ENCODE results near the gene PKDREJ. TPM values are rescaled to one million over a fixed set of nuclear protein-coding genes. Genes with fewer than 3 reads are reported as not detected.

PKDREJ gene
- total RNA-seq, 1 experiment from 2014 or later = 0.02 TPM

GRCh38 chr22:46262449-46263215 lies 511 bp downstream of the PKDREJ start:
- H3K4me1 ChIP-seq = no peaks in the 10 kb centered on the region
- H3K36me3 ChIP-seq = no peaks in the 10 kb centered on the region
- no peak for DNase-seq

GRCh38 chr22:46260038-46260437 lies 3.1 kb downstream of the PKDREJ start:
- Histone ChIP-seq H3K4me1 (peaks cover 18% of the 10 kb centered on the region), H3K9me3 (replicated peaks) (0 out of 2 replicates have a peak, but pooled peaks cover 5% of the 10 kb centered on the region), H3K4me3 (no peak overlapping the region), H3K36me3 (no peaks in the 10 kb centered on the region), H3K27me3 (no peaks in the 10 kb centered on the region), H3K27ac (no peak overlapping the region)
- no peak for DNase-seq

More at GRCh38 chr22:46262449-46263215, 511 bp downstream of the PKDREJ start:
- peaks cover 9% of the 10 kb centered on the region for H3K9me3 ChIP-seq (replicated peaks)
- no peaks in the 10 kb centered on the region for H3K27me3 ChIP-seq
- H3K27ac ChIP-seq = no peak overlapping the region
- H3K4me3 ChIP-seq = no peak overlapping the region

GRCh38 chr22:46259374-46259773 lies 3.8 kb downstream of the PKDREJ start:
- Histone ChIP-seq H3K27me3 (no peaks in the 10 kb centered on the region), H3K9me3 (replicated peaks) (0 out of 2 replicates have a peak, but pooled peaks cover 5% of the 10 kb centered on the region), H3K36me3 (no peaks in the 10 kb centered on the region), H3K4me3 (no peak overlapping the region), H3K27ac (no peak overlapping the region), H3K4me1 (peaks cover 24% of the 10 kb centered on the region)
- no peak for DNase-seq

GRCh38 chr22:46256358-46256958 lies 6.7 kb downstream of the PKDREJ start:
- H3K27me3 ChIP-seq = no peaks in the 10 kb centered on the region
- H3K4me3 ChIP-seq = no peak overlapping the region
- 0 out of 2 replicates have a peak, but pooled peaks cover 5% of the 10 kb centered on the region for H3K9me3 ChIP-seq (replicated peaks)
- H3K27ac ChIP-seq = no peak overlapping the region
- H3K36me3 ChIP-seq = no peaks in the 10 kb centered on the region
- peaks cover 35% of the 10 kb centered on the region for H3K4me1 ChIP-seq
- peak; percentile 48 to 70 for DNase-seq

GRCh38 chr22:46251816-46252380 lies 11.2 kb downstream of the PKDREJ start:
- H3K4me3 ChIP-seq = no peak overlapping the region
- no peak for DNase-seq
- H3K36me3 ChIP-seq = no peaks in the 10 kb centered on the region

GRCh38 chr22:46251266-46251665 lies 11.9 kb downstream of the PKDREJ start:
- H3K4me3 ChIP-seq = peak overlapping the region; percentile 87
- no peaks in the 10 kb centered on the region for H3K36me3 ChIP-seq
- peaks cover 33% of the 10 kb centered on the region for H3K4me1 ChIP-seq
- DNase-seq = no peak
- 0 out of 2 replicates have a peak, but pooled peaks cover 3% of the 10 kb centered on the region for H3K9me3 ChIP-seq (replicated peaks)
- H3K27ac ChIP-seq = no peak overlapping the region
- no peaks in the 10 kb centered on the region for H3K27me3 ChIP-seq

More at GRCh38 chr22:46251816-46252380, 11.2 kb downstream of the PKDREJ start:
- Histone ChIP-seq H3K9me3 (replicated peaks) (0 out of 2 replicates have a peak, but pooled peaks cover 3% of the 10 kb centered on the region), H3K27me3 (no peaks in the 10 kb centered on the region), H3K4me1 (peaks cover 38% of the 10 kb centered on the region), H3K27ac (no peak overlapping the region)

GRCh38 chr22:46250783-46251125 lies 12.4 kb downstream of the PKDREJ start:
- peaks cover 28% of the 10 kb centered on the region for H3K4me1 ChIP-seq
- no peaks in the 10 kb centered on the region for H3K36me3 ChIP-seq
- peak overlapping the region; percentile 78 for H3K27ac ChIP-seq
- DNase-seq = peak in 1 of 2 experiments; percentile 25
- 0 out of 2 replicates have a peak, but pooled peaks cover 2% of the 10 kb centered on the region for H3K9me3 ChIP-seq (replicated peaks)
- no peaks in the 10 kb centered on the region for H3K27me3 ChIP-seq
- H3K4me3 ChIP-seq = peak overlapping the region; percentile 87

- peak; percentile 92 for DNase-seq
- H3K4me3 ChIP-seq = peak within 1 kb of the TSS; percentile 87
- H3K27me3 ChIP-seq = no peaks in the 10 kb centered on the region
- H3K9me3 ChIP-seq (replicated peaks) = no peaks in the 10 kb centered on the region
- H3K27ac ChIP-seq = peak within 1 kb of the TSS; percentile 78
- no peaks in the 10 kb centered on the region for H3K36me3 ChIP-seq
- H3K4me1 ChIP-seq = peaks cover 26% of the 10 kb centered on the region
These were observed 12.9 kb downstream of the PKDREJ start, which contains the start of gene CDPF1 for GRCh38 chr22:46250035-46250782. Gene CDPF1 (minus strand): TSS chr22:46250293. CDS start chr22:46248284, 2,009 bp downstream.

- no peak overlapping the region for H3K4me3 ChIP-seq
- H3K9me3 ChIP-seq (replicated peaks) = no peaks in the 10 kb centered on the region
- no peaks in the 10 kb centered on the region for H3K36me3 ChIP-seq
- DNase-seq = no peak
- H3K4me1 ChIP-seq = peaks cover 7% of the 10 kb centered on the region
- H3K27me3 ChIP-seq = no peaks in the 10 kb centered on the region
- H3K27ac ChIP-seq = no peak overlapping the region
These were observed 15.6 kb downstream of the PKDREJ start for GRCh38 chr22:46247443-46247975.

- H3K27ac ChIP-seq = no peak overlapping the region
- H3K9me3 ChIP-seq (replicated peaks) = no peaks in the 10 kb centered on the region
- no peak overlapping the region for H3K4me3 ChIP-seq
- DNase-seq = no peak
- peaks cover 10% of the 10 kb centered on the region; the same call in 1 of the 2 replicates for H3K4me1 ChIP-seq
- H3K27me3 ChIP-seq = no peaks in the 10 kb centered on the region
- H3K36me3 ChIP-seq = 0 out of 2 replicates have a peak, but pooled peaks cover 1% of the 10 kb centered on the region
These were observed 17.0 kb downstream of the PKDREJ start for GRCh38 chr22:46246178-46246577.

GRCh38 chr22:46245511-46245910 lies 17.6 kb downstream of the PKDREJ start:
- peak overlapping the region; percentile 20; the same call in 1 of the 2 replicates for H3K27ac ChIP-seq
- H3K9me3 ChIP-seq (replicated peaks) = no peaks in the 10 kb centered on the region
- H3K4me3 ChIP-seq = no peak overlapping the region
- DNase-seq = peak; percentile 43 to 54
- peaks cover 10% of the 10 kb centered on the region; the same call in 1 of the 2 replicates for H3K4me1 ChIP-seq
- H3K27me3 ChIP-seq = no peaks in the 10 kb centered on the region
- 0 out of 2 replicates have a peak, but pooled peaks cover 2% of the 10 kb centered on the region for H3K36me3 ChIP-seq

GRCh38 chr22:46244771-46245170 lies 18.4 kb downstream of the PKDREJ start:
- peaks cover 10% of the 10 kb centered on the region; the same call in 1 of the 2 replicates for H3K4me1 ChIP-seq
- H3K4me3 ChIP-seq = no peak overlapping the region
- H3K9me3 ChIP-seq (replicated peaks) = no peaks in the 10 kb centered on the region
- H3K36me3 ChIP-seq = 0 out of 2 replicates have a peak, but pooled peaks cover 2% of the 10 kb centered on the region
- H3K27ac ChIP-seq = no peak overlapping the region; the same call in 1 of the 2 replicates
- H3K27me3 ChIP-seq = no peaks in the 10 kb centered on the region
- DNase-seq = no peak

GRCh38 chr22:46242076-46242475 lies 21.1 kb downstream of the PKDREJ start:
- Histone ChIP-seq H3K4me3 (no peak overlapping the region), H3K27me3 (no peaks in the 10 kb centered on the region), H3K36me3 (0 out of 2 replicates have a peak, but pooled peaks cover 2% of the 10 kb centered on the region), H3K4me1 (peaks cover 7% of the 10 kb centered on the region; the same call in 1 of the 2 replicates), H3K27ac (no peak overlapping the region), H3K9me3 (replicated peaks) (no peaks in the 10 kb centered on the region)
- no peak for DNase-seq
